Ishikawa (cell line): Measurements from ENCODE around the gene MAGI1.

Experiments
- CEBPB ChIP-seq: IDR thresholded peaks from 2 replicates; pipeline ENCODE4 v1.6.1; 2012
- CREB1 ChIP-seq: IDR thresholded peaks from 2 replicates; pipeline ENCODE4 v1.6.1; 2012; ENCODE audit warnings: low read depth
- EGR1 ChIP-seq: IDR thresholded peaks from 2 replicates; pipeline ENCODE4 v1.6.1; 2012
- EP300 ChIP-seq: IDR thresholded peaks from 2 replicates; pipeline ENCODE4 v1.6.1; 2012; ENCODE audit warnings: borderline replicate concordance
- FOXM1 ChIP-seq: IDR thresholded peaks from 2 replicates; pipeline ENCODE4 v1.6.1; 2012; ENCODE audit warnings: low read depth, borderline replicate concordance
- RAD21 ChIP-seq: IDR thresholded peaks from 2 replicates; pipeline ENCODE4 v1.6.1; 2012; ENCODE audit warnings: low read depth
- REST ChIP-seq: IDR thresholded peaks from 2 replicates; pipeline ENCODE4 v1.6.1; 2012; ENCODE audit warnings: low read depth, mild to moderate bottlenecking
- TAF1 ChIP-seq: IDR thresholded peaks from 2 replicates; pipeline ENCODE4 v1.6.1; 2012; ENCODE audit warnings: low read depth, mild to moderate bottlenecking
- TCF12 ChIP-seq: IDR thresholded peaks from 2 replicates; pipeline ENCODE4 v1.6.1; 2012; ENCODE audit warnings: low read depth
- TEAD4 ChIP-seq: IDR thresholded peaks from 2 replicates; pipeline ENCODE4 v1.6.1; 2012
- ZBTB7A ChIP-seq: IDR thresholded peaks from 2 replicates; pipeline ENCODE4 v1.6.1; 2012; ENCODE audit warnings: low read depth
- TF ChIP-seq, protein P1 (sequence below): IDR thresholded peaks from 2 replicates; pipeline ENCODE4 v1.6.1; 2012
- TF ChIP-seq, protein P2 (sequence below): IDR thresholded peaks from 2 replicates; pipeline ENCODE4 v1.6.1; 2012

DNA sequence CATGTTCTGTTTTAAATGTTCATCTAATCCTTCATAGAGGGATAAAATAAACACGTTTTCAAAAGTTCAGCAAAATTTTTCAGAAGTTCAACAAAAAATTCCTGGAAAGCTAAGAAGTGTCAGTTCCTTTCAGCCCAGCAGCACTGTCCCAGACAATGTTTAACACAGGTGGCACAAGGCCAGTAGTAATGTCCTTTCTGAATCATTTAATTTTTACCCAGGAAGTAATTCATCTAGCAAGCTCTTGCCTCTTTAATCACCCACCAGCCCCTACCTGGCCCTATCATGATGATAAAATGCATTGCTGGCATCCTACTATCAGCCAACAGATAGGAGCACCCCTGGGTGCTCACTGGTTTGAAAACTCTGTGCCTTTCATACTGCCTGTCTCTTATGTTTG, 723.8 kb downstream of the MAGI1 start:
- TF ChIP-seq FOXM1 = no peak
- TF ChIP-seq EP300 = no peak
- TF ChIP-seq REST = no peak
- TF ChIP-seq CREB1 = no peak
- TF ChIP-seq EGR1 = no peak
- TF ChIP-seq TAF1 = no peak
- no peak for TF ChIP-seq RAD21
- TF ChIP-seq CEBPB = no peak
- TF ChIP-seq TCF12 = no peak
- TF ChIP-seq, protein P1, sequence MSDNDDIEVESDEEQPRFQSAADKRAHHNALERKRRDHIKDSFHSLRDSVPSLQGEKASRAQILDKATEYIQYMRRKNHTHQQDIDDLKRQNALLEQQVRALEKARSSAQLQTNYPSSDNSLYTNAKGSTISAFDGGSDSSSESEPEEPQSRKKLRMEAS = no peak
- no peak for TF ChIP-seq ZBTB7A
- TF ChIP-seq TEAD4 = no peak
- TF ChIP-seq, protein P2, sequence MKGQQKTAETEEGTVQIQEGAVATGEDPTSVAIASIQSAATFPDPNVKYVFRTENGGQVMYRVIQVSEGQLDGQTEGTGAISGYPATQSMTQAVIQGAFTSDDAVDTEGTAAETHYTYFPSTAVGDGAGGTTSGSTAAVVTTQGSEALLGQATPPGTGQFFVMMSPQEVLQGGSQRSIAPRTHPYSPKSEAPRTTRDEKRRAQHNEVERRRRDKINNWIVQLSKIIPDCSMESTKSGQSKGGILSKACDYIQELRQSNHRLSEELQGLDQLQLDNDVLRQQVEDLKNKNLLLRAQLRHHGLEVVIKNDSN = no peak
